Rectal smooth muscle tissue (tissue), 1 donor: ENCODE measurements around the gene PHLDB1.

Source experiments
- H3K27ac ChIP-seq: one replicate; pipeline ENCODE4 v1.7.0; 2013; ENCODE audit warnings: low read depth, low read length, inconsistent platforms
- H3K27me3 ChIP-seq: one replicate; pipeline ENCODE4 v1.7.0; 2013; ENCODE audit warnings: low read length; ENCODE audit not compliant: control insufficient read depth, insufficient read depth
- H3K36me3 ChIP-seq: one replicate; pipeline ENCODE4 v1.7.0; 2013; ENCODE audit warnings: low read length; ENCODE audit not compliant: control insufficient read depth, insufficient read depth
- H3K4me1 ChIP-seq: one replicate; pipeline ENCODE4 v1.7.0; 2013; ENCODE audit warnings: low read length; ENCODE audit not compliant: control insufficient read depth, insufficient read depth
- H3K4me3 ChIP-seq: one replicate; pipeline ENCODE4 v1.7.0; 2013; ENCODE audit warnings: low read length
- H3K9ac ChIP-seq: one replicate; pipeline ENCODE4 v1.7.0; 2013; ENCODE audit warnings: low read length

The PHLDB1 gene

DNA sequence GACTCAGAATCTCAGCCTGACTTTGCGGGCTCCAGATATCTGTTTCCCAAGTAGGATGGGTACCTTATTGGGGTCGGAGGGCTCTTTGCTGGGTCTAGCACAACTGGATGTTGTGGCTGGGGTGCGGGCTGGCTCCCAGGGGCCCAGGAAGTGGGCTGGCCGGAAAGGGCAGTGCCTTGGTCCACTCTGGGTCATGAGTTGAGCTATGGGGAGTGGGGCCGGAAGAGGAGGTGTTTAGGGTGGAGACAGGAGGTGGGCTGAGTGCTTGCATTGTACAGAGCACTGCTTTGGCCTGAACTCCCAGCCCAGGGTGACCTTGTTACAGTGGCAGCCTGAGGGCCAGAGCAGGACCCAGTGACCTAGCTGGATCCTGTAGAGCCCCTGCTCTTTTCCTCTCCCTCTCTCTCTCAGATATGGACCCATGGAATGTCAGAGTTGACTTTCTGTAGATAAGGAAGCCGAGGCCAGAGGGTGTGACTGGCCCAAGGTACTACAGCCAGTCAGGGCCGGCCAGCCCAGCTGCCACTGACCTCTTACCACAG is 13.2 kb downstream of the PHLDB1 start:
- Histone ChIP-seq H3K9ac (no peak overlapping the region), H3K4me3 (peak overlapping the region; percentile 50), H3K27me3 (no peaks in the 10 kb centered on the region), H3K27ac (peak overlapping the region; percentile 77), H3K36me3 (peaks cover under 1% of the 10 kb centered on the region), H3K4me1 (peaks cover 43% of the 10 kb centered on the region)

DNA sequence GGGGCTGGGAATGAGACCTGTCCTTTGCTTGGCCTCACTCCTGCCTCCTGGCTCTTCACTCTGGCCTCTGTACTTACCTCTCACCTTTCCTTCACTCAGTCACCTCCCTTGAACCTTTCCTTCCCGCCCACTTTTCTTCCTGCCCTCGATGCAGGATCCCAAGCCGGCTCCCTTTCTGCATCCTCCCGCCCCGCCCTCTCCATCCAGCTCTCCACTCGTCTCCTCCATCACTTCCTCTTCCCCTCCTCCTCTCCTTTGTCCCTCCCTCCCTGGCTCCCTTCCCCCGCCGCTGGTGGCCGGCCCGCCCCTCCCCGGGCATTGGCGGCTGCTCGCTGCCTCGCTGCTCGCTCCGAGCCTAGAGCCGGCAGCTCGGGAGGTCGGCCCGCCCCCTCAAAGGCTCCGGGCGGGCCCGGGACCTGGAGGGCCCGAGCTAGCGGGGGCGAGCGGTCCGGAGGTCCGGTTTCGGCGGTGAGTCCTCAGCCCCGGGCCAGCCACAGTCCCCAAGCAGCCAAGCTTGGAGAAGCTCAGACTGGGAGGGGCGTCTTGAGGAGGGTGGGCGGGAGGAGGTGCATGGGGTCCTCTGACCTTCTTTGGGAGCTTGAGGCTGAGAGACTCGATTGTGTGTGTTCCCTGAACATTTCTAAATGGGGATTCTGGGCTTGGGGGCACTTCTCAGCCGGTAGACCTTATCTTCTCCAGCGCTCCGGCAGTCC is 13.8 kb downstream of the PHLDB1 start:
- peaks cover 43% of the 10 kb centered on the region for H3K4me1 ChIP-seq
- no peak overlapping the region for H3K9ac ChIP-seq
- peak overlapping the region; percentile 77 for H3K27ac ChIP-seq
- no peaks in the 10 kb centered on the region for H3K27me3 ChIP-seq
- H3K36me3 ChIP-seq = no peaks in the 10 kb centered on the region
- H3K4me3 ChIP-seq = peak overlapping the region; percentile 50

DNA sequence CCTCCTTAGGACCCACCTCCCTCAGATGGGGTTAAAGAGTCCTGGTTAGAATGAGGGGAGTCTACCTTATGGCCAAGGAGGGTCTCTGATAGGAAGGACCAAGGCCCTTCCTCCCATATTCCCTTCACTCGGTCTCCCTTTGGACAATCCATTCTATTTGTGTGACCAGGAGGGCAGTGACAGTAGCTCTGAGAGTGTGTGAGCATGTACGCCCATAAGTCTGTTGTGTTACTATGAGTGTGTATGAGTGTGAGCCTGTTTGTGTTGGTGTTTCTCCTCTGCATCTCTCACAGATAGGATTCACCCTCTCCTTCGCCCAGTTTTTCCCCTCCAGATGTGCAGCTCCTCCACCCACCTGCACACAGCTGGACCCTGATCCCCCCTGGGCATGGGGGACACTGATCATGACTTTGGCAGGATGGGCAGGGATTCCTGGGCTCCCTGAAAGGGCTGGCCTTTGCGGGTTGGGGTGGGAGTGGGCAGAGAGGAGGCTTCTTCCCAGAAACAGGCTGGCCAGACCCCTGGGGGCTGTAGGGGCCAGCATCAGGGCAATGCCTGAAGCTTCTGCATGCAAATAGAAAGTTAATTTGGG is 14.5 kb downstream of the PHLDB1 start:
- Histone ChIP-seq H3K4me1 (peaks cover 43% of the 10 kb centered on the region), H3K27ac (peak overlapping the region; percentile 77), H3K4me3 (peak overlapping the region; percentile 34), H3K36me3 (no peaks in the 10 kb centered on the region), H3K27me3 (no peaks in the 10 kb centered on the region), H3K9ac (peak overlapping the region; percentile 3)

DNA sequence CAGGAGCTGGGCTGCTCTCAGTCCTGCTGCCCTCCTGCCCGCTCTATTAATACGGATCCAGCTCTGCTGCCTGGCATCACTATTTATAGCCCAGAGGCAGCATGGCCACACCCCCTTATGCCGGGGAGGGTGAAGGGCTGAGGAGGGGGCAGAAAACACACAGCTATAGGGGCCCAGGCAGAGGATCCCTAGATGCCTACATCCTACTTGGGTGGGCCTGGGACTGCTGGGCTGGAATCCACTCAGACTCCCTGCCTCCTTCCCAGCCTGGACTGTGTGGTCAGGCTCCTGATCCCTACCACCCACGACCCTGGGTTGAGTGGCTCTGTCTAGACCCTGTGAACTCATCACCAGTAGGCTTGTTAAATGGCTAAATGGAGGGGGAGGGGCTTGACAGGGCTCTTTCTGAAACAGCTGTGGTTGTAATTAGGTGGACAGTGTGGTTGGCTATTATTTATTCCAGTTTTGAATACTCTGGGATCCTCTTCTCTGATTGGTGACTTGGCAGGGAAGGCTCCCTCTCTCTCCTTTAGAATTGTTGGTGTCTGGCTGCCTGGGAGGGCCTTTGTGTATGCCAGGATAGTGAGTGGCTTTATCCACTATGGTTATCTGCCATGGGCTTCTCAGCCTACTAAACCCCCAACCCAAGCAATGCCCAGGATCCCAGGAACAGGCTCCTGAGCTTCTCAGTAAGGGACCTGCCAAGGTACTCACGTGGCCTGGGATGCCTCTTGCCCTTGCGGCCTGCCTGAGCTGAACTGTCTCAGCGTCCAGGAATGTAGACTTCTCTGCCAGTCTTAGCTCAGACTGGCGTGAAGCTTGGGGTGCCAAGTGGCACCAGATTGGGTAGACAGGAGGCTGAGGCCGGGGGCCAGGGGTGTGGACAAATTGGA is 15.2 kb downstream of the PHLDB1 start:
- Histone ChIP-seq H3K9ac (peak overlapping the region; percentile 3), H3K4me1 (peaks cover 43% of the 10 kb centered on the region), H3K27ac (peak overlapping the region; percentile 77), H3K36me3 (no peaks in the 10 kb centered on the region), H3K4me3 (peak overlapping the region; percentile 34), H3K27me3 (no peaks in the 10 kb centered on the region)

DNA sequence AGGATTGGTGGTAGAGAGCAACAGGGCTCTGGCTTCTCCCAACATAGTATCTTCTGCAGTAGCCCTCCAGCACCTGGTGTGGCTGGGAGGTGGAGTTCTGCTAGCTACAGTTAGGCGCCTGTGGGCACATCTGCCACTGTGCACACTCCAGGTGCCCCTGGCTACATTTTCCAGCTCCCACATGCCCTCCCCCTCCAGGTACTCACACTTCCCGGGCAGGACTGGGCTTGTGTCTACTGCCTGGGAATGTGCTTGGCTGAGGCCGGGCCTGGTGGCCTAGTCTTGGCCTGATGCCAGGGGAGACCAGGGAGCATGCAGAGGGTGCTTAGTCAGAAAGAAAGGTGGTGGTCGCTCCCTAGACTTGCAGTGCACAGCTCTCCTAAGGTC is 15.8 kb downstream of the PHLDB1 start:
- Histone ChIP-seq H3K4me3 (no peak overlapping the region), H3K27ac (peak overlapping the region; percentile 77), H3K4me1 (peaks cover 40% of the 10 kb centered on the region), H3K27me3 (no peaks in the 10 kb centered on the region), H3K36me3 (peaks cover under 1% of the 10 kb centered on the region), H3K9ac (no peak overlapping the region)

DNA sequence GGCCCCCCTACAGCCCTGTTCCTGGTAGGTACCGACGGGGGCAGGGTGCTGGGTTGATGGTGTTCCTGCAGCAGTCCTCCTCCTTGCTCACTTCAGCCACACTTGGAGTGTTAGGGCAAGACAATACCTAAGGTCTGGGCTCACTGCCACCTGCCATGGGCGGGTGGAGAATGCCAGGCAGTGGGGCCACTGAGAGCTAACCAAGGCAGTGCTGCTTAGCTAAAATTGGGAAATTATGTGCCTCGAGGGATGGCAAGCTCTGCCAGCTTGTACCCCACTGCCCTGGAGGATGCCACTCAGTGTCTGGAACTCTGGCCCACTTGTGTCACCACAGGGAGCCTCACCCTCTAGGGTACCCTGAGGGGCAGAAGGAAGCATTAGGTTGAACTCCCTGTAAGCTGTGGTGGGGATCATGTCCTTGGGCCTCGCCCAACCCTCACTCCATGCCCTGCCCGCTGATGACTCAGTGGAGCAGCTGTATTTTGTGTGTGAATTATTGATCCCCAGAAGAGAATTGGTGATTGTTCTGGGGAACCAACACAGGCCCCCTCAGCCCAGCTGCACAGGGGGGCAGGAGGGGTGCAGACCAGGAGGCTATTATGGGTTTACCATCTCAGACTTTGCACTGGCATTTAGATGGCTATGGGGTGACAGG is 17.7 kb downstream of the PHLDB1 start:
- no peak overlapping the region for H3K4me3 ChIP-seq
- H3K27me3 ChIP-seq = no peaks in the 10 kb centered on the region
- no peak overlapping the region for H3K9ac ChIP-seq
- H3K27ac ChIP-seq = no peak overlapping the region
- H3K4me1 ChIP-seq = peaks cover 26% of the 10 kb centered on the region
- peaks cover 2% of the 10 kb centered on the region for H3K36me3 ChIP-seq

DNA sequence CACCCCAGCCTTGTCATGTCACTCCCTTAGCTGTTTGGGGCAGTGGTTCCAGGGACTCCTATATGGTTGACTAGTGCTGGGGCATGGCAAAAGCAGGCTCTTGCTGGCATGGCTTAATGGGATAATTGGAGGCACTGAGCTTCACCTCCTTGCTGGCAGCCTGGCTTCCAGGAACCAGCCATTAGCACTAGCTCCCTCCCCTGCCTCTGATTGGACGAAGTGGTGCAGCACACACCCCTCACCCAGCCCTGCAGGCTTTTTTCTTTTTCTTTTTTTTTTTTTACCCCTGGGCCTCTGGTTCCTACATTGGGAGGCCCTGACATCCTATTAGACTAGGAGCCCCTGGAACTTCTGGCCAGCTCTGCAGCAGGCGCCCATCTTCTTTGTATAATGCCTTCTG is 18.6 kb downstream of the PHLDB1 start:
- Histone ChIP-seq H3K4me3 (no peak overlapping the region), H3K4me1 (peaks cover 20% of the 10 kb centered on the region), H3K9ac (no peak overlapping the region), H3K36me3 (peaks cover 6% of the 10 kb centered on the region), H3K27ac (no peak overlapping the region), H3K27me3 (no peaks in the 10 kb centered on the region)

DNA sequence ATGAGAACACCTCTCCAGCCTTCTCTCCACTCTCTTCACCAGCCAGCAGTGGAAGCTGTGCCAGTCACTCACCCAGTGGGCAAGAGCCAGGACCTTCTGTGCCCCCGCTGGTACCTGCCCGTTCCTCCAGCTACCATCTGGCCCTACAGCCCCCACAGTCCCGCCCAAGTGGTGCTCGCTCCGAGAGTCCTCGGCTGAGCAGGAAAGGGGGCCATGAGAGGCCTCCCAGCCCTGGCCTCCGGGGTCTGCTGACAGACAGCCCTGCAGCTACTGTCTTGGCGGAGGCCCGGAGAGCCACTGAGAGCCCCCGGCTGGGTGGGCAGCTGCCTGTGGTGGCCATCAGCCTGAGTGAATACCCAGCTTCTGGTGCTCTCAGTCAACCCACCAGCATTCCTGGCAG is 20.2 kb downstream of the PHLDB1 start:
- H3K27ac ChIP-seq = no peak overlapping the region
- H3K36me3 ChIP-seq = peaks cover 11% of the 10 kb centered on the region
- H3K4me1 ChIP-seq = peaks cover 10% of the 10 kb centered on the region
- no peak overlapping the region for H3K4me3 ChIP-seq
- no peaks in the 10 kb centered on the region for H3K27me3 ChIP-seq
- H3K9ac ChIP-seq = no peak overlapping the region

DNA sequence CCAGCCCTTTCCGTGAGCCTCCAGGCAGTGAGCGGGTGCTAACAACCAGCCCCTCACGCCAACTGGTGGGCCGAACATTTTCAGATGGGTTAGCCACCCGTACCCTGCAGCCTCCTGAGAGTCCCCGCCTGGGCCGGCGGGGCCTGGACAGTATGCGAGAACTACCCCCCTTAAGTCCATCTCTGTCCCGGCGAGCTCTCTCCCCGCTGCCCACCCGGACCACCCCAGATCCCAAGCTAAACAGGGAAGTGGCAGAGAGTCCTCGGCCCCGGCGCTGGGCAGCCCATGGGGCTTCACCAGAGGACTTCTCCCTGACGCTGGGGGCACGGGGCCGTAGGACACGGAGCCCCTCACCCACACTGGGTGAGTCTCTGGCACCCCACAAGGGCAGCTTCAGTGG is 20.6 kb downstream of the PHLDB1 start:
- peaks cover 6% of the 10 kb centered on the region for H3K4me1 ChIP-seq
- H3K9ac ChIP-seq = no peak overlapping the region
- H3K27me3 ChIP-seq = no peaks in the 10 kb centered on the region
- no peak overlapping the region for H3K4me3 ChIP-seq
- H3K27ac ChIP-seq = no peak overlapping the region
- peaks cover 13% of the 10 kb centered on the region for H3K36me3 ChIP-seq

DNA sequence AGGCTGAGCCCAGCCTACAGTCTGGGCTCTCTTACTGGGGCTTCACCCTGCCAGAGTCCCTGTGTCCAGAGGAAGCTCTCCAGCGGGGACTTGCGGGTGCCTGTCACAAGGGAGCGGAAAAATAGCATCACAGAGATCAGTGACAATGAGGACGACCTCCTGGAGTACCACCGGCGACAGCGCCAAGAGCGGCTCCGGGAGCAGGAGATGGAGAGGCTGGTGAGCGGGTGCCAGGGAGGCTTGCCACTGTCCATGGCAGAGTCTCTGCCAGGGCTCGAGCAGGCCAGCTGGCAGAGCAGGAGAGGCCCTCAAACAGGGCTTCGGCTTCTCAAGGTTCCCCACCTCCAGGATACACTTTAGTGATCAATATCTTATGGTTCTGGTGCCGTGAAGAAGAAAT is 21.0 kb downstream of the PHLDB1 start:
- peaks cover 2% of the 10 kb centered on the region for H3K4me1 ChIP-seq
- peaks cover 13% of the 10 kb centered on the region for H3K36me3 ChIP-seq
- H3K9ac ChIP-seq = no peak overlapping the region

DNA sequence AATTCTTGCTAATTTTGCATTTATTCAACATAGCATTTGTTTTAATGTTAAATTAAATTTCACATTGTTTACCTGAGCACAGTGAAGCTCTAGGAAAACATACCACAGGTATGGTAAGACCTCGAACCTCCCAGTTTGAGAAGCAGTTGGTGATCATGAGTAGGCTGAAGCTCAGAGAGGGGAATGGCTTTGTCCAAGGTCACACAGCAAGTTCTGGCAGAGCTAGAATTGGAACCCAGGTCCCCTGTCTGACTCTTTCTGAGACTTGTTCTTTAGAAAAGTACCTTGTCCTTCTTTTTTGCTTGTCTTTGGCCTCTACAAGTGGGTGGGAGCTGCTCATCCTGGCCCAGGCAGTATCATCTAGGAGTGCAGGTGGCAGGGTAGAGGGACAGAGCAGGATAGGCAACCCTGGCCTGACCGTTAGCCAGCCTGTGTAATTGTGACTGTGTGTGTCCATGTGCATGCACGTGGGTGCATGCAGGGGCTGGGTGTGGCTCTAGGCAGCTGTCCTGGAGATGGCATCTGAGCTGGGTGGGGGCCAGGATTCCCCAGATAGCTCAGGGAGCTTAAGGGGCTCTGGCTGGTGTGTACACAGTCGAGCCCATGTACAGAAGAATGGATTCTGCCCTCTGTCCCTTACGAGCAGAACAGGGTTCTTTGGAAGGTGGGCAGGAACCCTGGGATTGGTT is 21.6 kb downstream of the PHLDB1 start:
- no peak overlapping the region for H3K27ac ChIP-seq
- H3K9ac ChIP-seq = no peak overlapping the region
- H3K4me3 ChIP-seq = no peak overlapping the region
- no peaks in the 10 kb centered on the region for H3K27me3 ChIP-seq
- H3K4me1 ChIP-seq = peaks cover 4% of the 10 kb centered on the region
- H3K36me3 ChIP-seq = peaks cover 13% of the 10 kb centered on the region

More for the DNA sequence above, 21.0 kb downstream of the PHLDB1 start:
- no peak overlapping the region for H3K4me3 ChIP-seq
- H3K27me3 ChIP-seq = no peaks in the 10 kb centered on the region
- no peak overlapping the region for H3K27ac ChIP-seq
